HG03064 (cell line): ENCODE results near the gene PCSK6.
"Not testable (repeated sequence)": the region's sequence is repeated elsewhere in the genome, so short reads cannot be mapped to it uniquely, and the experiment has no call there.

Experiments
- ATAC-seq: cut with Tn5 transposase; IDR thresholded peaks from one replicate; pipeline ENCODE4 v1.9.1; 2021; ENCODE audit warnings: low read depth; ENCODE audit not compliant: unreplicated experiment

PCSK6 gene

DNA sequence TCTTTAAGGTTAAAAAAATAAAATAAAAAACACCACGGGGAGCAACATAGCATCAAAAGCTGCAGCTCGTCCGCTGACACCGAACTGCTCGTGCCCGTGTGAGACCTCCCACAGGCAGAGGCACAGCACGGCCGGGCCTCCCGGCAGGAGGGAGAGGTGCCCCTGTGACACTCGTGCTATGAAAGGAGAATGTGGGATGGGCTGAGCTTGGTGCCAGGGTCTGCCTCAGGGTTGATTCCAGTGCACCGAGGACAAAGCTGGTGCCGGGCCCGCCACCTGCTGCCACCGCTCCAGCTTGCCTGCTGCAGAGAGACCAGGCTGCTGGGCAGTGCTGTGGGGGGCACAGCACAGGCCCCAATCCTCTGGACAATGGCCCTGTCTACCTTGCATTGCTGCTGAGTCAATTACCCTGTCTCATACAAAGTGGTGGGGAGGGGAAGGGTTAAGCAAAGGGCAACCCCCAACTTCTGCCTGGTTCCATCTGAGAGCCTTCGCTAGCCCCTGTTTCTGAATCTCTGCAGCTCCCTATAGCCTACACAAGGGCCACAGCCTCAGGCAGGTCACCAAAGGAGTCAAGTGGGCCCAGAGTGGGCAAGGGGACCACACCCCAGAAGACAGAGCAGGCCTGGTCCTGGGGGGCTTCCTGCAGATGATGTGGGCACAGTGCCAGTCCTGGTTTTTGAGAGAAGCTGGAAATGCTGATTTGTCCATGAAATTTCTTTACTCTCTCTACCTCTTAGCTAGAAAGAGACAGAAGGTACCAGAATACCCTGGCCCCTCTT lies 120.5 kb downstream of the PCSK6 start:
- no peak for ATAC-seq

DNA sequence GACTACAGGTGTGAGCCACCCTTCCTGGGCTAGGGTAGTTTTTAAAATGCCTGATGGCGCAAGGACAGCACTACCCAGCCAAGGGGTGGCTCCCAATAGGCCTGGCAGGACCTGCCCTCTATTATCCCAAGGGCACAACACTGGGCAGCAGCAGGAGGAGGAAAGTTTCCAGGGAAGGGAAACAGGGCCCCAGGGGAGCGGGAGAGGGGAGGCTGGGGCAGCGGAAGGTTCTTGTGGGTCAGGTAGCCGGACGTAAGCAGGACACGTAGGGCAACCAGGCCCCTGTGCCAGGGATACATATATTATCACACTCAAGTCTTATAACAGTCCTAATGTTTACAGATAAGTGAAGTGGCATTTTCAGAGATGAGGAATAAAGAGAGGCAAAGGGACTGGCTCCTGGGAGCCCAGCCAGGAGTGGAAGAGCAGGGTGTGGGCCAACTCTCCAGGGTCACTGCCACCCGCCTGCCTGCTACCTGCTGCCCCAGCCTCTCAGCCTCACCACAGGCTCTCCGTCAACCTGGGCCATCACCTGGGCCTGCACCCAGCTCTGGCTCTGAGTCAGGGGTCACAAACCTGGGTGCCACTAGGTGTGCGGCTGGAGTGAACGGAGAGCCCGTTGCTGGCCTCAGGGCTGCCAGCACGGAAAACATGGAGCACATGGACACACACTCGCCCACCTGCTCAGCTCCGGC lies 121.3 kb downstream of the PCSK6 start:
- ATAC-seq = no peak

DNA sequence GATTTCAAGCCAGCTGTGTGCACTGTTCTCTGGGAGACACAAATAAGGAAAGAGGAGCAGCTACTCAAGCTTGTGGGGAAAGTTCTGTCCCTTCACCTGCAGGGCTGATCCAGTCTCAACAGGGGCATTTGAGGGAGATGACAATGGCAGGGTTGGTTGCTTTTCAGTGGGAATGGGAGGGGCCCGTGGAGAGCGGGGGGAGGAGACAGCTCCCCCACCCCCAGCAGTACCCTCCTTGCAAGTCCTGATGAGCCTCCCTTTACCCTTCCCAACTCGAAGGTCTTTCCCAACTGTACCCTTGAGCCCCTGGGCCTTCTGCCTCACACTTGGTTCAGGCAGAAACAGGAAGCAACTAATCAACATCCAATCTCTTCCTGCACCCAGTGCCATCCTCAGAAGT lies 122.7 kb downstream of the PCSK6 start:
- ATAC-seq = no peak

DNA sequence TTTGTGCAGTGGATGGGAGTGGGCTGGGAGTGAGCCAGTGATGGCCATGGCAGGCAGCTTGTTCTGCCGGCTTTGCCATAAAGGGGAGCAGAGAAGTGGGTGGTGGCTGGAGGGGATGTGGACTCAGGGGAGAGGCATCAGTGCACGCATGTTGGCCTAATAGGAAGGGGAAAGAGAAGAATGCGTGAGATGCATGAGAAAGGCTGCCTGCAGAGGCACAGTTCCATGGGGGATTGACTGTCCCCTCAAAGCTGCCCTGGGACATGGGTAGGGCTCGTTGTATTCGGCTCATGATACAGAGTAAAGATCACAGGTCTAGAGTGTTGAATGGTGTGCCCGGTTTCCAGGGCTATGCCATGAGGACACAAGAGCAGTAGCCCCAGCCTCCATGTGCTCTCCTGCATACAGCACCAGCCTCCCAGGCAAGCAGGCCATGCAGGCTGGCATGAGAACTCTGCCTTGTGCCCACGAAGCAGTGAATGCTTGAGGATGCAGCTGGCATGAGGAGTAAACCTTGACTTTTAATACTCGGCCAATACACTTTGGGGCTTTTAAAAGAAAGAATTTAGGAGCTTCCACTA lies 126.4 kb downstream of the PCSK6 start:
- no peak for ATAC-seq

DNA sequence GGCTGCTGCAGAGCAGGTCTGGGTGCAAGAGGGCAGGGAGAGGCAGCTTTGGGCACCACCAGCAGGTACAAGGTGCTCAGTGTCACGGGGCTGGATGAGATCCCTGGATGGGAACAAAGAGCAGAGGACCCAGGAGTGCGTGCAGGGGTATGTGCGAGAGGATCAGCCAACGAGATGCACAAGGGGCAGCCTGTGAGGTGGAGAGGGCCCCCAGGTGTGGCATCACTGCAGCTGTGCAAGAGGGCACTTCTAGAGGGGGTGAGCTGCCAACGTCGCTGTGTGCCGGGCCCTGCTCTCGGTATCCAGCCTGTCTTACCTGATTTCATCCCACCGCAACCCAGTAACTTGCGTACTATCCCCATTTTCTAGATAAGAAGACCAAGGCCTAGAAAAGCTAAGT lies 127.1 kb downstream of the PCSK6 start:
- no peak for ATAC-seq

DNA sequence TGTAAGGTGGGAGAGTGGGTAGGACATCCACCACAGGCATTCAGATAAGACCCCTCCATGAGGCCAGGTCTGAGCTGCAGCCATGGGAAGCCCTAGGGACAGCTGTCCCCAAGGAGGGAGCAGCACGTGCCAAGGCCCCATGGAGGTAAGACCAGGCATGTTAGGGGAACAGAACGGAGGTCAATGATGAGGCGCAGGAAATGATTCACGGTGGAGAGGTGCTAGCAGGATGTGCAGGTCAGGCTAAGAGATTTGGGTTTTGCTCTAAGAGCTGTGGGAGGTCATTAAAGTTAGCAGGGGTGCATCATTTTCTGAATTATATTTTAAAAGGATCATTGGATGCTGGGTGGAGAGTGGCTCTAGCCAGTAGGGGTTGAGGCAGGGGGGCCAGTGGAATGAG lies 128.1 kb downstream of the PCSK6 start:
- ATAC-seq = no peak

DNA sequence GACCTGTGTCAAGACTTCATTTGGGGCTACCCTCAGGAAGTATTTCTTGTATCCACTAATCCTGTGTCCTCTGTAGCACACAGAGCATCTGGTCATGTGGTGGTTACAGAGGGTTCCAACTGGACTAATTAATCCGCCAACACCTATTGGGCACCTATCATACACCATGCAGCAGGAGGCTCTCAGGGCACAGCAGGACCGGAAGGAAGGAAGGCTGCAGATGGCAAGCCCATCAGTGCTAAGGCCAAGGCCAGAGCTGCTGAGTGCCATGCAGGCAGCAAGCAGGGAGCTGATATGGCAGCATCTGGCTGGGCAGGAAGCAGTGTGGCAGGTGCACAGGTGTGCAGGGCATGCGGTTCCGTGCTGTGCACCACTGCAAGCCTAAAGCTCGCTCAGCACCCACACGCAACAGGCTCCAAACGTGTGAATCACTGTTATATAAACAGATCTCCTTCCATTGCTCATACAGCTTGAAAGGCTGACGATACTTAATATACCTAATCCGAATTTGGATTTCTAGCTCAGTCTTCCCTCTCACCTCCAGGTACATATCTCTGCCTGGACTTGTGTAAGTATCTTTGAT lies 130.1 kb downstream of the PCSK6 start:
- no peak for ATAC-seq

DNA sequence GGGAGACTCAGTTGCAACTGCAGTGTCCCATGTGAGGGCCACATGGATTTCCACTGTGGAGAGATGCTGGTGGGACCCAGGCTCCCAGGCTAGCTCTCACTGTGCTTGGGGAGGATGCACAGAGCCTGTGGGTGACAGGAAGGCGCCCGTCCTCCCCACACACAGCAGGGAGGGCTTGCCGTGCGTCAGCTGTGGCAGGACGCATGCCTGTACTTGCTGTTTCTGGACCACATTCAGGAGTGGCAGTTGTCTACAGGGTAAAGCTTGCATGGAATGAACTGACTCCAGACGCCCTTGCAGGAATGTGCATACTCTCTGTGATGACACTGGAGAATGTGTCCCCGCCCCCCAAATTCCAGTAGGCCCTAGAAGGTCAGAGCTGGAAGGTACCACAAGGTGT lies 130.6 kb downstream of the PCSK6 start:
- ATAC-seq = no peak

DNA sequence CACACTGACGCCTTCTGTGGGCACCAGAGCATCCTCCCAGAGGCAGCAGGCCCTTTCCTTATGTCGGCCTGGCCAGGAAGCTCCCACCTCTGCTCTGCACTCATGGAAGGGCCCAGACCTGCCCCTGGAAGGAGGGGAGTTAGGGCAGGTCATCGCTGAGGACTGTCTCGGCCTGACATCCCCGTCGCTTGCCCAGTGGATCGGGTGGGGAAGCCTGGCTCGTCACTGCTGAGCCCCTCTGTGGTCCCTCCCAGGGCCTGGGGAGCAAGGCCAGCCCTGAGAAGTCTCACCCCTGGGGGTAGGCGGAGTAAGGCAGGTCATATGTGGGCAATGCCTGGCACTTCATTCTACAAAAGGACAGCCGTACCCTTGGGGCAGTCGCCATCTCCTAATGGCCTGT lies 131.6 kb downstream of the PCSK6 start:
- ATAC-seq = no peak

DNA sequence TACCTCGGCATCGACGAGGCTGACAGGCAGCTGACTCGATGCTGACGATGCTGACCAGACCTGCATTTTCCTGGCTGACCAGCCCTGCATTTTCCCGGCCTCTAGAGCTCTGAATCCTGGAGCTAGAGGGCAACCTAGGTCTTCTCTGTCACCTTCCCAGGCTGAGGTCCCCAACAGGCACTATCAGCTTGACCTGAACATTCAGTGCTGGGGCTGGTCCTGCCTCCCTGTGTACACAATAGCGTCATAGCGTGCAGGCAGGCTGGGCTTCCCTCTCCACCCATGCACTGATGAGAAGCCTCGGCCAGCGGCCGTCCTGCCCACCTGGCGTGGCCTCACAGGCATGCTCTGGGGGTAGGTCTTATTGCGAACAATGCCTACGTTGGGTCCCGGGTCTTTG lies 132.2 kb downstream of the PCSK6 start:
- ATAC-seq = no peak

DNA sequence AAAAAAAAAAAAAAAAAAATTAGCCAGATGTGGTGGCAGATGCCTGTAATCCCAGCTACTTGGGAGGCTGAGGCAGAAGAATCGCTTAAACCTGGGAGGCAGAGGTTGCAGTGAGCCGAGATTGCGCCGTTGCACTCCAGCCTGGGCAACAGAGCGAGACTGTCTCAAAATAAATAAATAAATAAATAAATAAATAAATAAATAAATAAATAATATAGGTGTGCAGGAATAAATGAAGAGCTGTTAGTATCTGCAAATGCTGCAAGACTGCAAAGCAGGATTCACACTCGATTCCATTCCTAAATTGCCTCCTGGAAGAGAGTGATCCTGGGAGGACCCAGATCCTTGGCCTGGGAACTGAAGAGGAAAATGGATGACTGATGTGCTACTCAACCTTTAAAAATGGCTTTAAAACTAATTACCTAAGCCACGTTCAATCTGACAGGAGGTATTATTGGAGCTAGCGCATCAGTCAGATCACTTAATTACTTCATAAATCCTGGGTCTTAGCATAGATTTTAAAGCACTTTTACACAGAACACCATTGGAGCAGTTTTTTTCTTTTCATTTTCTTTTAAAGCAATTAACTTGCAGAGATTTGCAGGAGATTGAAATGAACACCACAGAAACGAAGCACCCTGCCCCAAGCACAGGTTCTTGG lies 132.9 kb downstream of the PCSK6 start:
- ATAC-seq = not testable (repeated sequence)

DNA sequence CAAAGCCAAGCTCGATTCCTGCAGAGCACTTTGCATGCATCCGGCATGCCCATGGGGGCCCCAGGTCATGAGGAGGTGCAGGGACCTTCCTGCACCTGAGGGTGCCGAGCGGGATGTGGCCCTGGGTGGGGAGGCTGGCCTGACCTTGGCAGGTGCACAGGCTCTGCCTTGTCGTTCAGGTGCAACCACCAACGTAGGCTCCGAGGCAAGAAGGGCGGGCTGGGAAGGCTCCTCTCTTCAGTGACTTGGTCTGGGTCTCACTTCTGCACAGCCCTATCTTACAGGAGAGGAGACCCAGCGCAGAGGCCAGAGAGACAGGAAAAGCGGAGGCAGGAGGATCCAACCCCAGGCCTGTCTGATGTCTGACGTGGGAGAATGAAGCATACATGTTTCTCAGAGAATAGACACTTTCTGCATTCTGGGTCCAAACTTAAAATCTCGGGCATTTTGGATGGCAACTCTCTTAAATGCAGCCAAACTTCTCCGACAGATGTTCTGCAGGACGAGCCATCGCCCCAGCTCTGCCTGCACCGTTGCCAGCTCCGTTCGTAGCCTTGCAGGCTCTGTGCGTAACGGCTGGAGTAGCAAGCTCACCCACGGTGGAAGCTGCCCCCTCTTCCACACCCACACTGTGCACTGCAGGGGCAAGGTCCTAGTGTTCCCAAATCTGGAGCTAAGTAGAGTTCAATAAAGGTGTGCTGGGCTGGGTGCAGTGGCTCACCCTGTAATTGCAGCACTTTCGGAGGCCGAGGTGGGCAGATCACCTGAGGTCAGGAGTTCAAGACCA lies 133.6 kb downstream of the PCSK6 start:
- no peak for ATAC-seq

DNA sequence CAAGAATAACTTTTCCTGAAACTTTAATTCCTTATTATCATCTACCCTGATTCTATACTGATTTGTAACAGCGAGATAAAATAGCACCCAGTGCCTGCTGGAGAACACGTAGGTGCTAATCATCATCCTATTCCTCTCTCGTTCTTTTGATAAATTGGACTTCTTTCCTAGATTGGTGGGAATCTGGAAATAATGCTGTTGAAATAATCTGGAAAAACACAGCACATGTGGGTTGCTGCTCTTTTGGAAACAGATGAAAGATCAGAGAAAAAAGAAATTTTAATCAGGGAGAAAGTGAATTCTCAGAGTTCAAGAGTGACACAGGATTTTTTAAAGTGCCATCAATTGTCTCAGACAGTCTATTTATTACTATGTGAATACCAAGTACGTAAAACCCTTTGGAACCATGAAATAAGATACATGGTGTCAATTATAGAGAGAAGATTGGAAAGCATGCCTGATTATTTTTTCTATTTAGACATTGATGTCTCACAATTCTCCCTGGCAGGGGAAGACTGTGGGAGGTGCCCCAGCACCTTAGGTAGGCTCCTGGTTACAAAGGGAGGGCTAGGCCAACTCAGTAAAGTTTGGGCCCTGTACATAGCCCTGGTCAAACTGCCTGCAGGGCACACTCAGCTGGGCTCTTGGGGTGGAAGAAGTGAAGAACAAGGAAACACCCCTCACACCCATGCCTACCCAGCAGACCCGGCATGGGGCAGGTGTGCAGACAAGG lies 134.4 kb downstream of the PCSK6 start:
- no peak for ATAC-seq

DNA sequence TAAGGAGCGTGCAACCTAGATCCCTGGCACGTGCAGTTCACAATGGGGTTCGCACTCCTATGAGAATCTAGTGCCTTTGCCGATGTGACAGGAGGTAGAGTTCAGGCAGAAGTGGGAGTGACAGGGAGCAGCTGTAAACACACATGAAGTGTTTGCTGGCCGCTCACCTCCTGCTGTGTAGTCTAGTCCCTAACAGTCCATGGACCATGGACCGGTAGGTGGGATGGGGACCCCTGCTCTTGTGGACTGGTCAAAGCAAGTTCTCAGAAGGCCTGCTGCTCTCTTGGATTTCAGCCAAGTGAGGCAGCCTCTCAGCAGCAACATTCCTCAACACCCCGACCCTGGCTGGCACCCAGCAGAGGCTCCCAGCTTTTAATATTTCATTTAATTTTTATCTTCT lies 136.3 kb downstream of the PCSK6 start:
- no peak for ATAC-seq

DNA sequence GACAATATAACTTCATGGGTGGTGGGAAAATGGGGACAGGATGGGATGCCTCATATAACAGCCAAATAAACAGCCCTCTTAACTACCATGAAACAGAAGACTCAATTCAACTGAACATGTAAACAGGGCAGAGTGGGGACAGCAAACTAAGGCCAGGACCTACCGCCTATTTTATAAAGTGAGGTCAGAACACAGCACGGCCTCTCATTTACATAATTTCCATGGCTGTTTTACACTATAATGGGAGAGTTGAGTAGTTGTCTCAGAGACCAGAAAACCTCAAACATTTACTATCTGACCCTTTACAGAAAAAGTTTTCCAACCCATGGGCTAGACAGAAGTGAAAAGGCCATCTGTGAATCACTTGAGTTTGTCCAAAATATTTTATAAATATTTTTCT lies 137.8 kb downstream of the PCSK6 start:
- no peak for ATAC-seq

DNA sequence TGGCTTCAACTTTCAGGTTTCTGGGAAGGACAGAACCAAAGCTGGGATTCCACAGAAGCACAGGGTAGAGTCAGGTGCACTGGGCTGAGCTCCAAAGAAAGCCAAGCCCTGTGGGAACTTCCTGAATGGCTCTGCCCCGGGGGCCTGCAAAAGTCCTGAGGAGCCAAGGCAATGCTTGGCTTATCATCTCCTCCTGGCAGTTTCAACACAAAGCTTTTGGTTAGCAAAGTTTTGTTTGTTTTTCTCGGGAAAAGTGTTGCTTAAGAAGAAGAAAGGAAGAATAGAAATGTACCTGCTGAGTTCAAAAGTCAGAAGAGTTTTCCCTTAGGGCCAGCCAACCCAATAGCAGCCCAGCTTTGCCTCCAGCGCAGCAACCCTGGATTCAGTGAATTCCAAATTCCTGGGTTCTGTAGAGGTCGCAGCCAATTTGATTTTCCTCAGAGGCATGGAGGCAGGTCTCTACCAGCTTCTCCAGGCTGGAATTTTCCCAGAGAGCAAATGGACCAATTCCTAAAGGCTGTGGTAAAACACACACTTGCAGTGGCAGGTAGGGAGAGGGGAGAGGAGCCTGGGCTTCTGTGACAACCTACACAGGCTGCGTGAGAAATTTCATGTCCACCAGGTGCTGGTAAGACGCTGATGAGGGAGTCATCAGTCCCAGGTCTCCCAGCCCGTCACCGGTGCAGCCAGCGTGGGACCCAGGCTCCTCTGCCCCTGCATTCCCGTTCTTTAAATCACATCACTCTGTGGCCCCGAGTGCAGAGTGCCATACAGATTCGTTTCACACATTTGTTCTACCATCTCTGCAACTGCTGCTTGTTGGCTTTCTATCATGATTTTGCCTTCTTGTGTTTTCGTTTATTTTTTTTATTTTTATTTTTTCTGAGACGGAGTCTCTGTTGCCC lies 140.2 kb downstream of the PCSK6 start:
- no peak for ATAC-seq

DNA sequence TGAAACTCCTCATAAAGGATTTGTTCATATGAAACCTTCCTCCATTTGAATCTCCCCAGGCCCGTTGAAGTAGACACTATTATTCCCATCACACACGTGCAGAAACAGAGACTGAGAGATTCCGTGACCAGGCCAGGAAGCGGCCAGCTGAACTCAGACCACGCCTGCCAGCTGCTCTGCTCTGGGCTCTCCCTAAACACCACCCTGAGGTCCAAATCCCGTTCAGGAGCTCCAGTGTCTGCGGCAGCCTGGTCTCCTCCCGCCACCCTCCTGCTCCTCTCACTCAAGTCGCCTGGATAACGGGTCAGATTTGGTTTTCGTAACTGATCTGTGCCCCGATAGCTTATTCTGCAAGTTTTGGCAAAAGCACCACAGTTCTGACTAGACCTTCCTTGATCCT lies 140.9 kb downstream of the PCSK6 start:
- no peak for ATAC-seq

DNA sequence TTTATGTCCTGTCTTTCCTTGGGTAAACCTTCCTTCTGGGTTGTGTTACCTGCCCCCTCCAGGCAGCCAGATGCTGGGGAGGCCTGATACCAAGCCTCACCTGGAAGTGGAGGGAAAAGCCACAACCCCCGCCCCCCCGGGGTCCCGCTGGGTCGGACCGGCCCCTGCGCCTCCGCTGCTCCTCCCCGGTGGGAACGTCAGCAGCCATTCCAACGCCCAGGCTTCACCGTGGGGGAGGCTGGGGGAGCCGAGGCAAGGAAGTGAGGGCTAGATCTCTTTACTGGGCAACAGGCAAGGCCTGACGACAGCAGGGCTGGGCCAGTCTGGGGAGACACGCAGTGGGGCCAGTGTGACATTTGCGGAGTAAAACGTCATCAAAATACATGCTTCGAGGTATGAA lies 141.5 kb downstream of the PCSK6 start:
- ATAC-seq = no peak

DNA sequence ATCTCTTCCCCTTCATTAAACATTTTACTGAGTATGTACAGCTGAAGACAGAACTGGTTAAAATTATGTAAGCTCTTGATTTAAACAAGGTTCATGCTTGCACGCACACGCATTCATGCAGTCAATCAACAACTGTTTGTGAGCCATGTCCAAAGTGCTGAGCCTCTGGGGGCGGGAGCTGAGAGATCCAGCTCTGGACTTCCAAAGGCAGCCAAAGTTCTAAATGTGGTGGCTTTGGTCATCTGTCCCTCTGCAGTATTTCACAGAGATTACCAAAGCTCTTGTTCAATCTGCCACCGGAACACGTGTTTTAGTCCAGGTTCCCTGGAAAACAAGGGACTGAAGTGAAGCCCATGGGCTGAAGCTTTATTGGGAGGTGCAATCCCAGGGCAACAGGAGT lies 142.1 kb downstream of the PCSK6 start:
- no peak for ATAC-seq
